GM18868 (cell line): ENCODE data around the gene DDIAS.
"Not testable (repeated sequence)": the region's sequence is repeated elsewhere in the genome, so short reads cannot be mapped to it uniquely, and the experiment has no call there.

Experiments used
- ATAC-seq: cut with Tn5 transposase; IDR thresholded peaks from one replicate; pipeline ENCODE4 v1.9.1; 2021; ENCODE audit warnings: mild to moderate bottlenecking, moderate library complexity; ENCODE audit not compliant: unreplicated experiment

Gene DDIAS

GRCh38 chr11:82901165-82901921 is at the start of gene DDIAS:
Gene DDIAS (plus strand): TSS chr11:82901736. CDS start chr11:82914739, 13,003 bp downstream.
- peak; percentile 66 for ATAC-seq

- ATAC-seq = no peak
Observed at GRCh38 chr11:82854242-82854641, 47.3 kb upstream of the DDIAS start.

- ATAC-seq = not testable (repeated sequence)
Observed at GRCh38 chr11:82854916-82855315, 46.6 kb upstream of the DDIAS start.

GRCh38 chr11:82855616-82856015 is 45.9 kb upstream of the DDIAS start:
- ATAC-seq = no peak

- ATAC-seq = no peak
Observed at GRCh38 chr11:82857145-82857544, 44.4 kb upstream of the DDIAS start.

GRCh38 chr11:82858133-82858532 is 43.4 kb upstream of the DDIAS start:
- ATAC-seq = no peak

GRCh38 chr11:82858556-82859091 is 42.9 kb upstream of the DDIAS start:
- ATAC-seq = no peak

GRCh38 chr11:82859750-82860149 is 41.8 kb upstream of the DDIAS start:
- ATAC-seq = no peak

GRCh38 chr11:82862379-82862778 is 39.2 kb upstream of the DDIAS start:
- no peak for ATAC-seq

GRCh38 chr11:82863209-82863608 is 38.3 kb upstream of the DDIAS start:
- peak; percentile 42 for ATAC-seq

- ATAC-seq = peak; percentile 71
Observed at GRCh38 chr11:82864268-82864667, 37.3 kb upstream of the DDIAS start.

- ATAC-seq = no peak
Observed at GRCh38 chr11:82865841-82866240, 35.7 kb upstream of the DDIAS start.

GRCh38 chr11:82867495-82868082 is 33.9 kb upstream of the DDIAS start:
- ATAC-seq = peak; percentile 65

- ATAC-seq = no peak
Observed at GRCh38 chr11:82869657-82870056, 31.9 kb upstream of the DDIAS start.

- ATAC-seq = no peak
Observed at GRCh38 chr11:82871646-82872045, 29.9 kb upstream of the DDIAS start.

- no peak for ATAC-seq
Observed at GRCh38 chr11:82872377-82873150, 29.0 kb upstream of the DDIAS start.

- no peak for ATAC-seq
Observed at GRCh38 chr11:82873919-82874333, 27.6 kb upstream of the DDIAS start.

- no peak for ATAC-seq
Observed at GRCh38 chr11:82874646-82875523, 26.7 kb upstream of the DDIAS start.

GRCh38 chr11:82883853-82884252 is 17.7 kb upstream of the DDIAS start:
- ATAC-seq = no peak
